Tibial artery (tissue), 4 donors: ENCODE measurements around the gene RNF20.
"Not testable (repeated sequence)": the region's sequence is repeated elsewhere in the genome, so short reads cannot be mapped to it uniquely, and the experiment has no call there.

ENCODE experiments used
- DNase-seq, 2 donors: peaks; one replicate each; pipeline ENCODE4 v3.0.0-alpha.2; 2019
- H3K27ac ChIP-seq, 2 donors: fragments of 200-600 bp; sonication (generic) in 1 of 2; 1 replicate in 1 of 2; 2 replicates in 1 of 2; pipeline ENCODE4 v1.5.1; 2018 to 2019; ENCODE audit warnings: mild to moderate bottlenecking in 1 of 2
- H3K27me3 ChIP-seq, 2 donors: fragments of 200-600 bp; sonication (generic) in 1 of 2; one replicate each; pipeline versions ENCODE4 v1.5.1 to v1.6.0; 2016 to 2019
- H3K36me3 ChIP-seq, 3 donors: fragments of 200-600 bp; sonication (generic) in 2 of 3; one replicate each; pipeline ENCODE4 v1.5.1; 2016 to 2019; ENCODE audit warnings: mild to moderate bottlenecking in 2 of 3
- H3K4me1 ChIP-seq, 4 donors: fragments of 200-600 bp; sonication (generic) in 2 of 4; 1 replicate in 3 of 4; 2 replicates in 1 of 4; pipeline ENCODE4 v1.5.1; 2016 to 2019
- H3K4me3 ChIP-seq, 2 donors: fragments of 200-600 bp; sonication (generic) in 1 of 2; 1 replicate in 1 of 2; 2 replicates in 1 of 2; pipeline ENCODE4 v1.5.1; 2018 to 2019; ENCODE audit warnings: mild to moderate bottlenecking in 2 of 2
- H3K9me3 ChIP-seq, 3 donors: fragments of 200-600 bp; sonication (generic) in 1 of 3; one replicate each; pipeline ENCODE4 v1.5.1; 2016 to 2019
- intact Hi-C: fragments of 100-400 bp; cut with DNase I; formaldehyde crosslinking; loops from one replicate; pipeline ENCODE4 v1.15.0; 2023; ENCODE audit warnings: low total_unique reads
- TF ChIP-seq, protein P1 (sequence below), 2 experiments: fragments of 200-600 bp in 1 of 2; fragments of 450-650 bp in 1 of 2; IDR thresholded peaks; one replicate each; pipeline ENCODE4 v1.5.1; 2017 to 2019; ENCODE audit warnings: antibody characterized with exemption in 2 of 2, mild to moderate bottlenecking in 1 of 2, moderate library complexity in 1 of 2

RNF20 gene

DNA sequence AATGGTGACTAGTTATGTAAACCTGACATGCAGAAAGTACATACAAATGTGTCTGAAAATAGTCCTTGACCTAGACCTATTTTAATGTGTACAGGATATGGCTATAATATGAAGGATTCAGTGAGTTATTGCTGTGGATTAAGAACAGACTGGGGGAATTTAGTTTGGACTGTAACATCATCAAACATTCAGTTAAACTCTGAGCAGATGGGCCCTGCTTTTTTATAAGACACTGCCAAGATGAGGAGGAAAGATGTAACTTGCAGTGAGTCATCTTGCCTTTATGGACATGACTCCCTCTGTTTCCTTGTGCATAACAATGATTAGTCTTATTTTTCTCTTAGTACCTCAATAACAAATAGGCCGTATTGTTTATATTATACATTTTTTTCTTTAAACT, 48.9 kb downstream of the RNF20 start:
- no peak for DNase-seq
- H3K27me3 ChIP-seq = no peaks in the 10 kb centered on the region
- TF ChIP-seq, protein P1, sequence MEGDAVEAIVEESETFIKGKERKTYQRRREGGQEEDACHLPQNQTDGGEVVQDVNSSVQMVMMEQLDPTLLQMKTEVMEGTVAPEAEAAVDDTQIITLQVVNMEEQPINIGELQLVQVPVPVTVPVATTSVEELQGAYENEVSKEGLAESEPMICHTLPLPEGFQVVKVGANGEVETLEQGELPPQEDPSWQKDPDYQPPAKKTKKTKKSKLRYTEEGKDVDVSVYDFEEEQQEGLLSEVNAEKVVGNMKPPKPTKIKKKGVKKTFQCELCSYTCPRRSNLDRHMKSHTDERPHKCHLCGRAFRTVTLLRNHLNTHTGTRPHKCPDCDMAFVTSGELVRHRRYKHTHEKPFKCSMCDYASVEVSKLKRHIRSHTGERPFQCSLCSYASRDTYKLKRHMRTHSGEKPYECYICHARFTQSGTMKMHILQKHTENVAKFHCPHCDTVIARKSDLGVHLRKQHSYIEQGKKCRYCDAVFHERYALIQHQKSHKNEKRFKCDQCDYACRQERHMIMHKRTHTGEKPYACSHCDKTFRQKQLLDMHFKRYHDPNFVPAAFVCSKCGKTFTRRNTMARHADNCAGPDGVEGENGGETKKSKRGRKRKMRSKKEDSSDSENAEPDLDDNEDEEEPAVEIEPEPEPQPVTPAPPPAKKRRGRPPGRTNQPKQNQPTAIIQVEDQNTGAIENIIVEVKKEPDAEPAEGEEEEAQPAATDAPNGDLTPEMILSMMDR (IDR thresholded peaks at IDR 0.05) = no peak
- no peaks in the 10 kb centered on the region for H3K36me3 ChIP-seq
- H3K27ac ChIP-seq = no peak overlapping the region
- intact Hi-C loops = no loop called here
- H3K4me1 ChIP-seq = no peaks in the 10 kb centered on the region
- no peaks in the 10 kb centered on the region for H3K9me3 ChIP-seq
- H3K4me3 ChIP-seq = no peak overlapping the region

DNA sequence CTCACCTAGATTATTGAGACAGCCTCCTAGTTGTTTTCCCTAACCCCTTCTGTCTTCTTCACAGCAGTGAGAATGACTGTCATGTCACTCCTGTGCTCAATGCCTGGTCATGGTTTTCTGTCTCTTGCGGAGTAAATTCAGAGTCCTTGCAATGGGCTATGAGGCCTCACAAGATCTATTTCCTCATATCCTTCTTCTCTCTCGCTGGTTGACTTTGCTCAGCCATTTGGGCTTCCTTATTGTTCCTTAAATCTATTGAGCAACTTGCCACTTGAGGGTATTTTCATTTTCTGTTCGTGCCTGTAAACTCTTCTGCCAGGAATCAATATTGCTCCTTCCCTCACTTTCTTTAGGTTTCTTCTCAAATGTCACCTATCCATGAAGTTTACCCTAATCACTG, 52.1 kb downstream of the RNF20 start:
- no peaks in the 10 kb centered on the region for H3K36me3 ChIP-seq
- H3K27me3 ChIP-seq = no peaks in the 10 kb centered on the region
- no peak for DNase-seq
- no peaks in the 10 kb centered on the region for H3K4me1 ChIP-seq
- H3K9me3 ChIP-seq = no peaks in the 10 kb centered on the region
- H3K27ac ChIP-seq = no peak overlapping the region
- intact Hi-C loops = no loop called here
- no peak overlapping the region for H3K4me3 ChIP-seq
- TF ChIP-seq, protein P1 (IDR thresholded peaks at IDR 0.05) = no peak

DNA sequence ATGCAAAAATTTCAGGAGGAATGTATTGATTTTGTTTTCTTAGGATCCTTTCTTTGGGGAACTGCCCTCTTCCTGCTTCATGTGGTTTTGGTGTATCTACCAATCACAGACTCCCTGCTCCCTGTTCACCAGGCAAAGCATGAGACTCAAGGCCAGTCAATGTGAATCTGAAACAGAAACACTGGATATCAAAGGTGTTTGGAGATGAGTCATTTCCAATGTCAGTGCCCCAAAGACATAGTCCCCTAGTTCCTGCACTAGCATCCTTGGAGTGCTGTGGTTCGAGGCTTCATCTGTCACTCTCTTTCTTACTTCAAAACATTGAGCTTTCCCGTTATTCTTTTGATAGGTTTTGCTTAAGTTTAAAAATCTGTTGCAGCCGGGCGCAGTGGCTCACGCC, 53.0 kb downstream of the RNF20 start:
- Histone ChIP-seq H3K4me1 (no peaks in the 10 kb centered on the region), H3K4me3 (no peak overlapping the region), H3K36me3 (no peaks in the 10 kb centered on the region), H3K27me3 (no peaks in the 10 kb centered on the region), H3K9me3 (no peaks in the 10 kb centered on the region), H3K27ac (no peak overlapping the region)
- intact Hi-C loops = no loop called here
- TF ChIP-seq, protein P1 (IDR thresholded peaks at IDR 0.05) = no peak
- DNase-seq = no peak

DNA sequence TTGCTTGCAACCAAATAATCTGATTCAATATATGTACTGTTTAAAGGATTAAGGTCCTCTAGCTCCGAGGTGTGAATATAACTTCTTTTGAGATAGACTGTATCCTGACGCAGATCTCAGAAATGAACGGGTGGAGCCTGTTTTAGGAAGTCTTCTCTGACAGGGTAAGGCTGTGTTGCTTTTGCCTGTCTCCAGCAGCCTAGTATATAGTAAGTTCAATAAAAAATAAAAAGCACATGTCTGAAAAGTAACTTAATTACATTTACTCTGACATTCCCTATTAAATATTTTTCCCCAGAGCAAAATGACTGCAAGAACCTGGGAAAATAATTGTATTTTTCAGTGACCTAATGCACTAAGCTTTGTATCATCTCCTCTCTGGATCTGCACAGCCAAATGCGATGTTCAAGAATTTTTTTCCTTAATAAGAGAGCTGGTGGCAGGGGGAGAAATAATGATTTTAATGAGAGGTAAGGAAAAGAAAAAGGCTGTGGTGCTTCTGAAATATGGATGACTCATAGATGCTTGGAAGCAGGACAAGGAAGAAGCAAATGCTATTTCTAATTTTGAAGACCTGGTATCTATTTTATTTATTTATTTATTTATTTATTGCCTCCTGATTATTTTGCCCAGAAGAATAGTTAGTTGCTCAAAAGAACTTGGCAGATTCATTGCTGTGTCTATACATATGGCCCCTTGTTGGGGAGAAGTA, 53.8 kb downstream of the RNF20 start:
- no peak overlapping the region for H3K27ac ChIP-seq
- intact Hi-C loops = no loop called here
- no peak for DNase-seq
- H3K4me3 ChIP-seq = no peak overlapping the region
- H3K36me3 ChIP-seq = no peaks in the 10 kb centered on the region
- no peaks in the 10 kb centered on the region for H3K4me1 ChIP-seq
- H3K9me3 ChIP-seq = no peaks in the 10 kb centered on the region
- no peaks in the 10 kb centered on the region for H3K27me3 ChIP-seq
- TF ChIP-seq, protein P1 (IDR thresholded peaks at IDR 0.05) = no peak

DNA sequence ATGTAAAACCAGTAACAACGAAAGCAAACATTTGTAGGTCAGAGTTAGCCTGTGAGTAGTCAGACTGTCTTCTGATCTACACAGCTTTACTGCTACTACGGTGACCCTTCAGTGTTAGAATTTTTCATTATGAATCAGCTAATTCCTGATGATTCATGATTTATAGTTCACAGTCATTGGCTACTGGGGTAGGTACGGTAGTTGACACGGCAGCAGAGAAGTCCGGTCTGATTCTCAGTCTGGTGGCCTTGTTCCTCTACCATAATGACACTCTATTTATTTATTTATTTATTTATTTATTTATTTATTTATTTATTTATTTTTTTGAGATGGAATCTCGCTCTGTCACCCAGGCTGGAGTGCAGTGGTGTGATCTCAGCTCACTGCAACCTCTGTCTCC, 56.4 kb downstream of the RNF20 start:
- DNase-seq, H3K4me1 ChIP-seq, H3K36me3 ChIP-seq, intact Hi-C loops, H3K4me3 ChIP-seq, H3K9me3 ChIP-seq, H3K27me3 ChIP-seq, H3K27ac ChIP-seq: not testable (repeated sequence)

DNA sequence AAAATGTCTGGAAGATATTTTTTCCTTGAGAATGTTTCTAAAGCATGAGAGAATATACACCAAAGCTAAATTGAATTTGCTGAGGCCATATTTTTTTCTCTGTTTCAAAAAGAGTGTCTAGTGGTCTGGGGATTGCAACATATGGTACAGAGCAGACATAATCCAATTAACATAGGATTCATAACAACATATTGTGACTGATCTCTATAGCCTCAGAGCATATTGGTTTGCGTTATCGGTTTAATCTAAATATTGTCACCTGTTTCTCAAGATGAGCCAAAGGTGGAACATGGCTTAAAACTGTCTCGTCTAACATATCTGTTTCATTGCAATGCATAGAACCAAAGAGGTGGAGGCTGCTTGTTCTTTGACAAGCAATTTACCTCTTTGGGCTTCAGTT, 57.2 kb downstream of the RNF20 start:
- H3K27ac ChIP-seq = no peak overlapping the region

More for the DNA sequence above, 57.2 kb downstream of the RNF20 start:
- H3K27me3 ChIP-seq = no peaks in the 10 kb centered on the region
- H3K36me3 ChIP-seq = no peaks in the 10 kb centered on the region
- no peaks in the 10 kb centered on the region for H3K4me1 ChIP-seq
- no peak overlapping the region for H3K4me3 ChIP-seq
- TF ChIP-seq, protein P1 (IDR thresholded peaks at IDR 0.05) = no peak
- intact Hi-C loops = no loop called here
- no peaks in the 10 kb centered on the region for H3K9me3 ChIP-seq
- DNase-seq = no peak
